Panc1 (cell line): Measurements from ENCODE around the gene SHLD1.

Experiments
- CTCF ChIP-seq: fragments of 450-650 bp; IDR thresholded peaks from 2 replicates; pipeline ENCODE4 v1.5.1; 2017; ENCODE audit warnings: mild to moderate bottlenecking
- POLR2AphosphoS5 ChIP-seq: IDR thresholded peaks from 2 replicates; pipeline ENCODE4 v1.6.1; 2012; ENCODE audit warnings: mild to moderate bottlenecking, low read depth, low read length, moderate library complexity
- SIN3A ChIP-seq: IDR thresholded peaks from 2 replicates; pipeline ENCODE4 v1.6.1; 2012; ENCODE audit warnings: low read depth, mild to moderate bottlenecking, low read length, moderate library complexity, borderline replicate concordance; ENCODE audit not compliant: insufficient read depth
- TCF7L2 ChIP-seq: IDR thresholded peaks from 2 replicates; pipeline ENCODE4 v1.6.1; 2011; ENCODE audit warnings: mild to moderate bottlenecking, low read depth, low read length, inconsistent platforms

GRCh38 chr20:5859608-5860007 lies 109.4 kb downstream of the SHLD1 start:
- TF ChIP-seq CTCF (no peak), POLR2AphosphoS5 (no peak), TCF7L2 (no peak), SIN3A (no peak)
